PC-3 (cell line): ENCODE measurements around the gene OR4D11.

Experiments used
- CTCF ChIP-seq: fragments of 300-600 bp; sonication (generic); conservative IDR thresholded peaks from 2 replicates; pipeline ENCODE4 v1.5.1; 2017; ENCODE audit warnings: antibody characterized with exemption, low read depth, mild to moderate bottlenecking, low read length
- EZH2phosphoT487 ChIP-seq: fragments of 300-600 bp; sonication (generic); IDR thresholded peaks from 2 replicates; pipeline ENCODE4 v1.6.1; 2018; ENCODE audit warnings: mild to moderate bottlenecking, antibody characterized with exemption, low read length, borderline replicate concordance

GRCh38 chr11:59511675-59512074 lies 8.3 kb downstream of the OR4D11 start:
- no peak for TF ChIP-seq CTCF
- TF ChIP-seq EZH2phosphoT487, result no peak
